T-helper 2 cell (primary cell): ENCODE data around the gene PCSK1.
"Not testable (repeated sequence)": the region's sequence is repeated elsewhere in the genome, so short reads cannot be mapped to it uniquely, and the experiment has no call there.

Source experiments
- DNase-seq, 5 experiments: peaks; one replicate each; pipeline versions ENCODE4 v3.0.0 to v3.0.0-alpha.2; 2012 to 2022

The PCSK1 gene

GRCh38 chr5:96425443-96425842 lies 7.6 kb downstream of the PCSK1 start:
- no peak for DNase-seq

GRCh38 chr5:96415897-96416296 lies 17.2 kb downstream of the PCSK1 start:
- no peak for DNase-seq

GRCh38 chr5:96412868-96413449 lies 20.1 kb downstream of the PCSK1 start:
- no peak for DNase-seq

GRCh38 chr5:96410013-96410412 lies 23.0 kb downstream of the PCSK1 start:
- no peak for DNase-seq

- no peak for DNase-seq
These were observed 24.1 kb downstream of the PCSK1 start for GRCh38 chr5:96408841-96409538.

GRCh38 chr5:96408210-96408777 lies 24.8 kb downstream of the PCSK1 start:
- DNase-seq, result no peak

GRCh38 chr5:96407436-96407835 lies 25.6 kb downstream of the PCSK1 start:
- no peak for DNase-seq

GRCh38 chr5:96404191-96404867 lies 28.7 kb downstream of the PCSK1 start:
- DNase-seq, result no peak

- DNase-seq, result no peak
These were observed 30.5 kb downstream of the PCSK1 start for GRCh38 chr5:96402500-96402899.

- DNase-seq, result no peak
These were observed 36.2 kb downstream of the PCSK1 start for GRCh38 chr5:96396878-96397277.

- DNase-seq, result not testable (repeated sequence)
These were observed 37.8 kb downstream of the PCSK1 start for GRCh38 chr5:96395295-96395694.

GRCh38 chr5:96391921-96392320 lies 41.1 kb downstream of the PCSK1 start:
- no peak for DNase-seq

- DNase-seq, result no peak
These were observed 44.9 kb downstream of the PCSK1 start for GRCh38 chr5:96388176-96388575.

GRCh38 chr5:96387616-96388015 lies 45.4 kb downstream of the PCSK1 start:
- DNase-seq, result no peak

- no peak for DNase-seq
These were observed 47.5 kb downstream of the PCSK1 start for GRCh38 chr5:96385538-96385937.

GRCh38 chr5:96384353-96384752 lies 48.7 kb downstream of the PCSK1 start:
- DNase-seq, result no peak

GRCh38 chr5:96381526-96381925 lies 51.5 kb downstream of the PCSK1 start:
- peak in 1 of 5 experiments; percentile 43 for DNase-seq

GRCh38 chr5:96379896-96380295 lies 53.2 kb downstream of the PCSK1 start:
- no peak for DNase-seq

GRCh38 chr5:96377597-96377996 lies 55.5 kb downstream of the PCSK1 start:
- no peak for DNase-seq

- DNase-seq, result no peak
These were observed 55.9 kb downstream of the PCSK1 start for GRCh38 chr5:96377167-96377566.

- DNase-seq, result peak in 2 of 5 experiments; percentile 16 to 65
These were observed 58.4 kb downstream of the PCSK1 start for GRCh38 chr5:96374653-96375052.

GRCh38 chr5:96373381-96373733 lies 59.7 kb downstream of the PCSK1 start:
- DNase-seq, result no peak

GRCh38 chr5:96372726-96373380 lies 60.2 kb downstream of the PCSK1 start:
- no peak for DNase-seq
